ENCODE data around the gene TMPRSS7.

Gene TMPRSS7

DNA sequence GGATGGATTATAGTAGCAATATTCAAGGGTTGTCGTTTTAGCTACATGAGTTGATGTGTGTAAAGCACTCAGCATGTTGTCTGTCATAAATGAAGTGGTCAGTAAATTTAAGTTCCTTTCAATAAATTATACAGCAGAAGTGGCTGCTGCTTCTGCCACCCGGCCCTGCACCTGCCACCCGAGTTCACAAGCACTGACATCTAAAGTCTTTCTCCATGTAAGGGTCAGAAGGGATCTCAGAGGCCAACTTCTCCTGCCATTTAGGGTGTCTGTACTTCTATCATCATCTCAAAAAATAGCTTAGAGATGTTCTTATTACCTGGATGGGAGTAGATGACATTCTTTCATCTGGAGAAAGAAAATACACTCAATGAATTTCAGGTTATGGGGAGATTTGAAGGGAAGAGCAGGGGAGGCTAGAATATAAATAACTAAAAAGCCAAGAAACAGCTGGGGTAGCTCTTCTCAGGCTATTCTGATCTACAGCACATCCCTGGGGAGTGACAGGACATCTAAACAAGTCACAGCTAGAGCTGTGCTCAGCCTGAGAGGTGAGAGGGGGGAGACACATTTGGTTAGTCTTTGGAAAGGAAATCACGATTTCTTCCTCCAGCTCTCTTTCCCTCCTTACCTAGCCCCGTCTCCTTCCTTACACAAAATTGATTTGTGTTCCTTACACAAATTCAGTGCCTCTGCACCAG, 90.5 kb downstream of the TMPRSS7 start:
- DNase-seq (ENCODE audit: extremely low read depth, low read depth), result no peak
- no peak for TF ChIP-seq CTCF (IDR thresholded peaks at IDR 0.05; ENCODE audit: low read depth, low read length)

DNA sequence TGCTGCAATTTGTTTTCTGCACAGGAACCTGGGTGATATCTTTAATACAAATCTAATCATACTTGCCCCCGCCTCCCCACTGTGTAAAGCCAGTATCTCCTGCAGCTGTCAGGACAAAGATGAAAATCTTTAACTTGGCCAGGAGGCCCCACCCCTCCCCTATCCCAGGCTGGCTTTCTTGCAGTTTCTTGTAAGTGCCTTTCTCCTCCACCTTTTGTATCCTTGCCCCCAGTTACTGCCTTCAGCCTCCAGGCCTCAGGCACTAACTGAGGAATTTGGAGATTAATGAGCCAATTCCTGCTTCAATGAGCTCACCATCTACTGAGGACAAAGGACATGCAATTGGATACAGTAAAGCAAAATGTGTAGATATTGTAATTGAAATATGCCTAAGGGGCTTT, 92.0 kb downstream of the TMPRSS7 start:
- TF ChIP-seq CTCF (IDR thresholded peaks at IDR 0.05; ENCODE audit: low read depth, low read length), result no peak
- DNase-seq (ENCODE audit: extremely low read depth, low read depth), result no peak

DNA sequence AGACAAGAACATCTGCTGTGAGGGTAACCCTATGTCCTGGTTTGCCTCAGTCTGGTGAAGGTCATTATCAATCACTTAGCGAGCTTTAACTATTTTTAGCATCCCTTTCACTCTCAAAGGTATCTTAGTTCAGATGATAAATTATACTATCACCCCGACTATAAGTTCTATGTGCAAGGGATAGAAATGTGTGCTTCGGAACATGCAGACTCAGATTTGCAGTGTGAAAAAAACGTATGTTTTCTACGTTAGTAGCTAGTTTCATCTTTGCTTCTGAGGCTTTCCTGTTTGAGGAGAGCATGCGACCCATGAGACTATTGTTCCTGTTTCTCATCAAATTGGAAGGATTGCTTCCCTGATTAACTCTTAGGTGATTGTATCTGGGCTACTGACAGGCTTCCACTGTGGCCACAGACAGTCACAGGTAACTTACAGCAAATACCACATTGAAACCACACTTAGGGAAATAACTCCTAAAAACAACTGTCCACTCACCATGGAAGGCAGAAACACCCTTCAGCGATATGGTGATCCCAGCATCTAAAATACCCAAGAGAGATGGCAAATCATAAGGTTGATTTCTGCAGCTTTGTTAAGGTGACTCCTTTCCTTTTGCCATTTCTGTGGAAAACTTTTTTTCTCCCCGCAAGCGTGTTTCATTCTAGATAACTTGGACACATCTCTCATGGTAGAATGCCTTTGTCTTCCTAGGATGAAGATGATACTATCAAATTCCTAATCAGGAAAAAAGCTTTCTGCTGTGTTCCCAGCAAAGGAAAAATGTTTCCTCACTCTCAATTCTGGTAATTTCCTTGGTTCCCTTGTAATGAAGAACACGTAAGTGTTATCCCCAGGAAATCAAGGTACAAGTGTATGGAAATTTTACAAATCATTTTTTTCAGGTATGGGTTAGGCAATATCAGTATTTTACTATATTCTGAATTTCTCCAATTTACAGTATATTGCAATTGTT, 93.3 kb downstream of the TMPRSS7 start:
- no peak for TF ChIP-seq CTCF (IDR thresholded peaks at IDR 0.05; ENCODE audit: low read depth, low read length)
- DNase-seq (ENCODE audit: extremely low read depth, low read depth), result no peak

- TF ChIP-seq CTCF (IDR thresholded peaks at IDR 0.05; ENCODE audit: low read depth, low read length), result no peak
- no peak for DNase-seq (ENCODE audit: extremely low read depth, low read depth)
These were observed 94.5 kb downstream of the TMPRSS7 start for GRCh38 chr3:112128843-112129727.

DNA sequence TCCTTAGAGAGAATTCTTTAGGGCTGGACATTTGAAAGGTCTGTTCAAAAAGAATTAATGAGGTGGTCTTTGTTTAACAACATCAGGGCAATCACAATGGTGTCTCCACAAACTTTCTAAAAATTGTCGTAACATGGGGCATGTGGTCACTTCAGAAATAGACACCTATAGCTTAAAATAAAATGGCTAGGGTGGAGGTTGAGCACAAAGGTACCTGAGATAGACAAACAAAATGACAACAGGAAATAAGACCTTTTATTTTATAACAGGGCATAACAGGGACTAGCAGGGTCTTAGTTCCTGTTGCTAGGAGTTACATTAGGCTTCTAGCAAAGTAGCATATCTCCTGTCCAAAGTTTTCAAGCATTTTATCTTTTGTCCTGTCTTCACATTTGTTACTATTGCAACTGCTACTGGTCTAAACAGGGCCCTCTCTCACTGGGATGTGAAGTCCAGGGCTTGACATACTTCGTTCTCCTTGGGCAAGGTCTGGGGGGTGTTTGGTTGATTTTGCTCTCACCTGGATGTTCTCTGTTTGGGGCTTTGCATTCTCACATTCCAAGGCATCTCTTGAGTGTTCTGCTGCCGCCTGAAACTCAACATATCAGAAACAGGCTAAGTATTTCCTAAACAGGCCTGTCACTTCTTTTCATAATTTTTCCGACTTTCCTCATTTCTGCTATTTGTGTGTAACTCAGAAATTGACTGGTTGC, 95.5 kb downstream of the TMPRSS7 start:
- TF ChIP-seq CTCF (IDR thresholded peaks at IDR 0.05; ENCODE audit: low read depth, low read length), result no peak
- no peak for DNase-seq (ENCODE audit: extremely low read depth, low read depth)

DNA sequence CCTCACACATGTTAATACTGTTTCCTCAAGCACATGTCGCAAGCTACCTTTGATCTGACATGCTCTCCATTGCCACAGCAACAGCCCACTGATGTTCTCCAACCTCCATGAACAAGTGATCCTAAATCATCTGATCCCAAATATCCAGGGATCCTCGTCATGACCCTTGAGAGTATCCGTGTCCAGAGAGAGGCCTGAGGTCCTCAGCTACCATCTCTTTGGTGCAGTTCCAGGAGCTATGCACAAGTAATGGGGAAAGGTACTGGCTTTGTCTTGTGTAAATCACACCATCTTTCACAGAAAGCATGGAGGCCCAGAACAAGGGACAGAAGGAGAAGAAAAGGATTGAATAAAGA, 96.1 kb downstream of the TMPRSS7 start:
- TF ChIP-seq CTCF (IDR thresholded peaks at IDR 0.05; ENCODE audit: low read depth, low read length), result no peak
- DNase-seq (ENCODE audit: extremely low read depth, low read depth), result no peak

All from AG09319 (cell line).